ENCODE results near the gene NGF.
"Not testable (repeated sequence)": the region's sequence is repeated elsewhere in the genome, so short reads cannot be mapped to it uniquely, and the experiment has no call there.

NGF gene

DNA sequence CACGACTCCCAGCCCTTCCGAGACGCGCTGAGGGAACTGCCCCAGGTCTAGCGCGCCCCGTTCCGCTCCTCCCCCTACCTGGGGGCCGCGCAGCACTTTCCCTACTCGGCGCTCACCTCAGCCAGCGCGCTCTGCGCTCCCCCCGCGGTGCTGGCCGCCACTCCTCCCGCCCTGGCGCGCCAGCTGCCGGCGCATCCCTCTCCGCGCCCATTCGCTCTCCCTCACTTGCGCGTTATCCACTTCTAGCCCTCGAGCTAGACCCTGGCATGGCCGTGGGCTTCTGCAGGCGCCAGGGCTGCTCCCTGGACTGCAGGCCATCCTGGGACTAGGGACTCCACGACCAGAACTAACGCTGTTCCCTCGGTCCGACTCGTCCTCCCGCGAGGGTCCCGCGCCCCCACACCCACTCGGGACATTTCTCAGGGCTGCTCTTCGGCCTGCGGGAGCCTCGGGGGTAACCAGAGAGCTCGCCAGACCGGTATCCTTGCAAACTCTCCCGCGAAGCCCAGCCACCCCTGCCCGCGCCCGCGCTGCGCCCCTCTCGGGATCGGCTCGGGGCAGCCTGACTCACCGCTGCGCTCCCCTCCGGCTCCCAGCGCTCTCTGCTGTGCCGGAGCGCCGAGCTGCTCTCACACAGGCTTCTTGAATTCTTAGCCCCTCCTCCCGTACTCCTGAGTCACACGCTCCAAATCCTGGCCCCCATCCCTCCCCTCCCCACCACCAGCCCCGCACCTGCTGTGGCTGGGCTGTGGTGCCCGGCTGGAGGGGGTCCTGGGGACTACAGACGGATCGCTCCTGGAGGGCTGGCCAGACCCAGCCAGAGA lies at the start of gene NGF:
NGF (minus strand) TSS at position 617 of the 824 bp plus-strand sequence. CDS start 51,454 bp downstream, outside the sequence.
- no peak for FAIRE-seq

GRCh38 chr1:115383455-115383854 lies 45.4 kb upstream of the NGF start:
- not testable (repeated sequence) for FAIRE-seq

GRCh38 chr1:115379943-115380342 lies 41.9 kb upstream of the NGF start:
- FAIRE-seq = no peak

GRCh38 chr1:115377411-115377810 lies 39.4 kb upstream of the NGF start:
- no peak for FAIRE-seq

GRCh38 chr1:115374598-115374997 lies 36.5 kb upstream of the NGF start:
- FAIRE-seq = no peak

- FAIRE-seq = no peak
Observed at GRCh38 chr1:115373305-115373704, 35.3 kb upstream of the NGF start.

DNA sequence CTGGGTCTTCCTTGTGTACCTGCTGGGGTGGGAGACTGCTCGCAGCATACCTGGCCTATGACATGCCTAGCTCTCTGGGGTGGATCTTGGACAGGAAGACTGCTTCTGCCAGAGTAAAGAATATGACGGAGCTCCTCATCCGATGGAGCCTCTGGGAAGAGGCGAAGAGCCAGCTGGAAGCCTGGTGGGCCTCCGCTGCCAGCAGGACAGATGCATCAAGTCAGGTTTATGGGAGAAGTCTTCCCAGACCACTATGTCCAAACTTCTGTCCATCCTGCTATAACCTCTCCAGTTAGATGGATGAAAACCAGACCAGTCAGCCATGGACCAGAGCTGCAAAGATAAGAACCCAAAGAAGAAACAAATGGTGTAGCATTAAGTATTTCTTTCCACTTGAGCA lies 27.7 kb upstream of the NGF start:
- FAIRE-seq = no peak

DNA sequence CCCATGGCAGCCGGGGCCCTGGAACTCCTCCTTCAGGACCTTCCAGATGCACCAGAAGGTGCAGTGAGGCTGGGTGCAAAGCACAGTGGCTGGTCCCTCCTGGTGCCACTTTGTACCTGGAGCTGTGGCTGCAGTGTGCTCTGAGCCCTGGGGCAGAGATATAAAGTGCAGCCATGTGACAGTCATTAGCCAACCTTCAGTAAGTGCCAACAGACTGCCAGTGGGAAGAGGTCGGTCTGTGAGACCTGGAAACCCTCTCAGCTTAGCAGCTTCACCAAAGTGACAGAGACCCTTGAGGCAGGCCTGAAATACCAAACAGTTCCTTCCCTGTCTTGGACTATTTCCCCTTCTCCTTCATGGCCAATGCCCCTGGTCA lies 26.7 kb upstream of the NGF start:
- FAIRE-seq = no peak

- no peak for FAIRE-seq
Observed at GRCh38 chr1:115364046-115364779, 26.2 kb upstream of the NGF start.

DNA sequence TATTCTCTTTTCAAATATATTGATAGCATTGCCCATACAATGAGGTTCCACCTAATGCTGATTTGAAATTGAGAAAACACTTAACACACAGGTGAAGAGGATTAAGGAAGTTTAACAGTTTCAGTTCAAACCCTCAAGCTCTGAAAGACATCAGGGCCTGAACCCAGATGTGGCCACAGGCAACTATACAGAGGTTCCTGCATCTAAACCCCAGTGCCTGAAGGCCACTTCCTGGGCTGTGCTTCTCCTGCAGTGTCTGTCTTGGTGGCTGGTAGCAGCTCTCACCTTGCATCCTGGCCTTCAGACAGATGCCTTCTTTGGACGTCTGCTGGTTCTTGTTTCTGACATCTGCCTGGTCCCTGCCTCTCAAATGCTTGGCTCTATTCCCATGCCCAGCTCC lies 25.1 kb upstream of the NGF start:
- FAIRE-seq = no peak

GRCh38 chr1:115360505-115361129 lies 22.6 kb upstream of the NGF start:
- not testable (repeated sequence) for FAIRE-seq

DNA sequence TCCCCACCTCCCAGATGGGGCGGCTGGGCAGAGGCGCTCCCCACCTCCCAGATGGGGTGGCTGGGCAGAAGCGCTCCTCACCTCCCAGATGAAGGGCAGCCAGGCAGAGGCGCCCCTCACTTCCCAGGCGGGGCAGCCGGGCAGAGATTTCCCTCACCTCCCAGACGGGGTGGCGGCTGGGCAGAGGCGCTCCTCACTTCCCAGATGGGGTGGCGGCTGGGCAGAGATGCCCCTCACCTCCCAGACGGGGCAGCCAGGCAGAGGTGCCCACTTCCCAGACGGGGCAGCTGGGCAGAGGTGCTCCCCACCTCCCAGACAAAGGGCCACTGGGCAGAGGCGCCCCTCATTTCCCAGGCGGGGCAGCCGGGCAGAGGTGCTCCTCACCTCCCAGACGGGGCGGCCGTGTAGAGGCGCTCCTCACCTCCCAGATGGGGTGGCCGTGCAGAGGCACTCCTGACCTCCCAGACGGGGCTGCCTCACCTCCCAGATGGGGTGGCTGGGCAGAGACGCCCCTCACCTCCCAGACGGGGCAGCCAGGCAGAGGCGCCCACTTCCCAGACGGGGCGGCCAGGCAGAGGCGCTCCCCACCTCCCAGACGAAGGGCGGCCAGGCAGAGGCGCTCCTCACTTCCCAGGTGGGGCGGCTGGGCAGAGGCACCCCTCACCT lies 21.9 kb upstream of the NGF start:
- FAIRE-seq = not testable (repeated sequence)

DNA sequence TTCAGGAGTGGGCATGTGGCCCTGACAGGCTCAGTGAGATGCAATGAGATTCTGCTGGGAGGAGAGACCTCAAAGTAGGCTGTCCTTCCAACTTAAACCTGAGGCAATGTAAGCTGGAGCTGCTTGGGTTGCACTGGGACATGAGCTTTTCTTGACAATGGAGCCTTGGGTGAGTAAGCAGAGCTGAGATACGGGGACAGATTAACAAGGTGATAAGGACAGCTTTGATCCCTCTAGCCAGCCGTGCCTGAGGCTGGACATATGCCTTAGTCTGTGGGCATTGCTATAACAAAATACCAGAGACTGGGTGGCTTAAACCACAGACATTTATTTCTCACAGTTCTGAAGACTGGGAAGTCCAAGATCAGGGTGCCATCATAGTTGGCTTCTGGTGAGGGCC lies 18.3 kb upstream of the NGF start:
- no peak for FAIRE-seq

DNA sequence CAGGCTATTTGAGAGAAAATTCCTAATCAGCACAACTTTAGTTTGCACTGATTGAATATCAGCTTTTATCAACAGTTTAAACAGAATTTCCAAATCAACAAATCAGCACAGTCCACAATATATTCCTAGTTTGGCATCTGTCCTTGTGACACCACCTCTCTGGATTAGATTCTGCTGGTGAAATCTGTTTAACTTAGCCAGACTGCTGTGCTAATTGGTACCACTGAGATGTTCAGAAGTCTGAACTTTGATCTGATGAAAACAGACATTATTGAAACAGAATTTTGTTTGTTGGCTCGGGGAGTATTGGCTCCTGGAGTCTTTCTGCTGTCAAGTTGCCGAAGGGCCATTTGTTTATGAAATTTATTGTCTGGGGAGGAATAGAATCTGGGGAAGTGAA lies 17.0 kb upstream of the NGF start:
- FAIRE-seq = no peak

DNA sequence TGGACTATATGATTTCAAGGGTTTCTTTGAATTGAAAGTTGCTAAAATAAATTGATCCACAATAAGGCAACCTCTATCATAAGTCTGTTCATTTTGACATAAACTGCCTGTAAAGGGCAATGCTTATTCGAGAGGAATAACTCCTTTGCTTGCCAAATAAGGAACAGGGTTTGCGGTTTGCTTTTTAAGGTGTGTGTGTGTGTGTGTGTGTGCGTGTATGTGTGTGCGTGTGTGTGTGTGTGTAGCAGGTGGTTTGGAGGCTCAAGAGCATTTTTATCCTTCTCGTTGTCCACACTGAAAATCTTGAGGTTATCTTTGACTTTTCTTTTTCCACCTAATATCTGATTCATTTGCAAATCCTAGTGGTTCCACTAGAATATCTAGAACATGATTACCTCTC lies 13.1 kb upstream of the NGF start:
- FAIRE-seq = no peak

GRCh38 chr1:115348636-115349035 lies 10.6 kb upstream of the NGF start:
- FAIRE-seq = no peak

DNA sequence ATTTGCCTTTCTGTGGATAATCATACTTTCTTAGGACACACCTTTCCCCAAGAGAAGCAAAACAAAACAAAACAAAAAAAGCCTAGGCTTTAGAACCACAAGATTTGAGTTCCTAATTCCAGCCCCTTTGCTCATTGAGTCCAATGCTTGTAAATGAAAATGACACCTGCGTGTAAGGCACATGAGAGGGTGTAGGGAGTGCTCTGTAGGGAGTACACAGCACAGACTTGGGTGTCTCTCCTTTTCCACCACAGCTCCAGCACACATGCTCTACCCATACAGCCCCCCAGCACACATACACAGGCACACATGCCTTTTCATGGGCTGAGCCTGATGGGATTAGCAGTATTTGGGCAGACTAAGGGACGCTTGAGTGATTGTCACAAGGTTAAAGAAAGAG lies 9.2 kb upstream of the NGF start:
- FAIRE-seq = no peak

DNA sequence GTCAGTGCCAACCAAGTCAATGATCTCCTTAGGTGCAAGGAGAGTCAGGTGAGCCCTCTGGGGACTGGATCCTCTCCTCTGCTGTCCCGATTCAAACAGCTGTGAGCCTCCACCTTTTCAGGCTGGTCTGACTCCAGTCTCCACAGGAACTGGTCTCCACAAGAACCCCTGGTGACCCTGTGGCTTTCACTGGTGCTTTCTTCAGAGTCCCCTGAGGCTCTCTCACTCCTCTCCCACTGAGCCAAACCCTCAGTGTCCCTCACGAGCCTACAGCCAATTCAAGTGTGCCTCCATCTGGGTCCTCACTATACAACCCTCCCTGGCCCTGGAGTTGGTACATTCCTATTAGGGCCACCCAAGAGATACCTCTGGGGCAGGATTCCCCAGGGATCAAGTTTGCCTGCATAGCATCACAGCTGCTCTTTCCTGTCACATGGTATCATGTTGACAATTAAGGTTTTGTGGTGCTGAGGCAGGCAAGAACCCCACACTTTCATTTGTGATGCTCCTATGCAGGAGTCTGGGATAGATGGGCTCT lies 5.2 kb upstream of the NGF start:
- no peak for FAIRE-seq

- FAIRE-seq = no peak
Observed at GRCh38 chr1:115341948-115342347, 3.9 kb upstream of the NGF start.

DNA sequence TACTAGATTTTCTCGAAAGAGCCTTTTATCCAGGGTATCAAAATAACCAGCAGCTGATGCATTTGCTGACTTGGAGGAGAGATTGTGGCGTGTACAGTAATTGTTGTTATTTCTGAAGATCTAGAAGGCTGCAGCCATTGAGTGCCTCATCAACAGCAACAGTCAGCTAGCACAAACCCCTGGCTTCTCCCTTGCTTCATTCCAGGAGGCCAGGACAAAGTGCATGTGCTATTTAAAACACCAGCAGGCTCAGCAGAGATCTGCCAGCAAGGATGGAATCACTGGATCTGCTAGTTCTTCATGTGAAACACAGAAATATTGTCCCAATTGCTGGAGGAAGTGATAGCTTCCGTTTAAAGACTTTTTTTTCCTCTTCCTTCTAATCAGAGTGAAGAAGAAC lies 2.8 kb upstream of the NGF start:
- no peak for FAIRE-seq

GRCh38 chr1:115338457-115338820 lies 390 bp upstream of the NGF start:
- FAIRE-seq = no peak

- FAIRE-seq = no peak
Observed at GRCh38 chr1:115337276-115337632, 795 bp downstream of the NGF start.

DNA sequence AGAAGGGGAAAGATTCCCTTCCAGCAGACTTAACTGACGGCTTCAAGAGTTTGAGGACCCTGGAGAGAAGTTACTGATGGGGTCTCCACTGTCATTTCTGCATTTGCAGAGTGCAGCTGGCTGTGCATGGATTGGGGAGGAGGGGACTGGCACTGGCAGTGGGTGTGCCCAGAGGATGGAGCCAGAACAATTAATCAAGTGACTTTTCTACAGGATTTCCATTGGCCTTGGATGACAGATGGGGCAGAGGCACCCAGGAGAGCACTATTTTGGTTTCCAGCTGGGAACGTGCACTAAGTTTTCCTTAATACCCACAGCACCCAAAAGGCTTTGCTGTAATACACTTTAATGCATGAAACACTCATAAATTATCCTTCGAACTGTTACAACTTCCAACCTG lies 1.3 kb downstream of the NGF start:
- FAIRE-seq = no peak
